SK-N-SH (cell line): ENCODE data around the gene HSFX2.

Experiments
- EZH2phosphoT487 ChIP-seq: fragments of 200-600 bp; sonication (generic); IDR thresholded peaks from 2 replicates; pipeline ENCODE4 v1.6.1; 2017; ENCODE audit warnings: low read depth, mixed run types, mild to moderate bottlenecking, antibody characterized with exemption, moderate library complexity, borderline replicate concordance
- RFX5 ChIP-seq: IDR thresholded peaks from 2 replicates; pipeline ENCODE4 v1.6.1; 2012; ENCODE audit warnings: mild to moderate bottlenecking, improper control_type of control experiment, low read length

- TF ChIP-seq RFX5 (no peak), EZH2phosphoT487 (no peak)
These were observed 48.4 kb upstream of the HSFX2 start for GRCh38 chrX:149643496-149643895.
